ENCODE data around the gene DNAH6. TPM values are rescaled to one million over a fixed set of nuclear protein-coding genes. Genes with fewer than 3 reads are reported as not detected.

DNAH6 gene
- total RNA-seq, 1 experiment from 2014 or later = 0.39 TPM

DNA sequence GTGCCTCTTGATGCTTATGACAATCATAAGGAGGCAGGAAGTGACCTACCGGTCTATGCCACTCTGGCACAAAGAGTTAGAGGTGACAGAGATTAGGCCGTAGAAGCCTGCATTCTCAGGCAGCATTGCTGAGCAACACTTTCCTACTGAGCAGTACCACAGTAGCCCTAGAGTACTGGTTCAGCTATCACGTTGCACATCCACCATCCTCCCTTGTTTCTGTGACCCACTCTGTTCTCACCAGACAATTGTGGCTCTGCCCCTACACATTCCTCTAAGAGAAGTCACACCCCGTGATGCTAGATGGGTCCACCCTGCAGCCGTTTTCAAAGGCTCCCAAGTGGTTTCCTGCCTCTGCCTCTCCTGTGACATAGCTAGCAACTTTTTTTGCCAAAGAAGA, 34.6 kb upstream of the DNAH6 start:
- Mint-ChIP-seq H3K9me3 (peaks cover 21% of the 10 kb centered on the region), H3K4me1 (no peaks in the 10 kb centered on the region), H3K4me3 (no peak overlapping the region), H3K27ac (no peak overlapping the region), H3K27me3 (ENCODE audit: low read depth) (peaks cover 6% of the 10 kb centered on the region; the same call in 1 of the 2 replicates), H3K36me3 (peaks cover 13% of the 10 kb centered on the region)
- no peak for ATAC-seq
- TF ChIP-seq ZNF423 (CRISPR knock-in tag; IDR thresholded peaks at IDR 0.05) (no peak), NFYB (CRISPR knock-in tag; conservative IDR thresholded peaks at IDR 0.05; ENCODE audit: low read depth) (no peak), ESRRA (CRISPR knock-in tag; IDR thresholded peaks at IDR 0.05; ENCODE audit: borderline replicate concordance) (no peak), IRF2 (CRISPR knock-in tag; IDR thresholded peaks at IDR 0.05; ENCODE audit: borderline replicate concordance, low read depth) (no peak), MXD4 (CRISPR knock-in tag; IDR thresholded peaks at IDR 0.05; ENCODE audit: borderline replicate concordance) (no peak), TEAD1 (CRISPR knock-in tag; IDR thresholded peaks at IDR 0.05) (no peak), RORB (CRISPR knock-in tag; IDR thresholded peaks at IDR 0.05) (no peak), OVOL2 (CRISPR knock-in tag; IDR thresholded peaks at IDR 0.05; ENCODE audit: borderline replicate concordance) (no peak), HMGXB4 (CRISPR knock-in tag; IDR thresholded peaks at IDR 0.05) (no peak), ZNF425 (CRISPR knock-in tag; conservative IDR thresholded peaks at IDR 0.05) (no peak), SP1 (CRISPR knock-in tag; conservative IDR thresholded peaks at IDR 0.05) (no peak), KAT7 (CRISPR knock-in tag; IDR thresholded peaks at IDR 0.05; ENCODE audit: borderline replicate concordance) (no peak)
- TF ChIP-seq, protein P1, sequence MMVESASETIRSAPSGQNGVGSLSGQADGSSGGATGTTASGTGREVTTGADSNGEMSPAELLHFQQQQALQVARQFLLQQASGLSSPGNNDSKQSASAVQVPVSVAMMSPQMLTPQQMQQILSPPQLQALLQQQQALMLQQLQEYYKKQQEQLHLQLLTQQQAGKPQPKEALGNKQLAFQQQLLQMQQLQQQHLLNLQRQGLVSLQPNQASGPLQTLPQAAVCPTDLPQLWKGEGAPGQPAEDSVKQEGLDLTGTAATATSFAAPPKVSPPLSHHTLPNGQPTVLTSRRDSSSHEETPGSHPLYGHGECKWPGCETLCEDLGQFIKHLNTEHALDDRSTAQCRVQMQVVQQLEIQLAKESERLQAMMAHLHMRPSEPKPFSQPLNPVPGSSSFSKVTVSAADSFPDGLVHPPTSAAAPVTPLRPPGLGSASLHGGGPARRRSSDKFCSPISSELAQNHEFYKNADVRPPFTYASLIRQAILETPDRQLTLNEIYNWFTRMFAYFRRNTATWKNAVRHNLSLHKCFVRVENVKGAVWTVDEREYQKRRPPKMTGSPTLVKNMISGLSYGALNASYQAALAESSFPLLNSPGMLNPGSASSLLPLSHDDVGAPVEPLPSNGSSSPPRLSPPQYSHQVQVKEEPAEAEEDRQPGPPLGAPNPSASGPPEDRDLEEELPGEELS (CRISPR knock-in tag; IDR thresholded peaks at IDR 0.05) = no peak
- ChIA-PET POLR2A (no interaction called here), CTCF (no interaction called here)
- DNase-seq (ENCODE audit: low spot score) = no peak

DNA sequence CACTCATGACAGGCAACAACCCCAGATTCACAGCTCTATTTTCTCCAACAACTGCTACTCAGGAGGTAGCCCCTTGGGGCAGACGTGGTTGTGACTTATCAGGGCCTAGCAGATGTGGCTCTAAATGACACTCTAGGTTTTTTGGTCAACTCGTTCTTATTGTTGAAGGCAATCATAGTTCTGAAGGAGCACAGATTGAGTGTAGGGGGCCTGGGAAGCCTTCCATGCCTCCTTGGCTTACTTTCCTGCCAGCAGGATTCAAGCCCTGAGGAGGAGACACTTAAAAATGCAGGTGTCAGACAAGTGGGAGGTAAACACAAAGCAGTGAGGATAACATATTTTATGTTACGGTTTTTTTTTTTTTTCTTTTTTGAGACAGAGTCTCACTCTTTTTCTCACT, 33.7 kb upstream of the DNAH6 start:
- Mint-ChIP-seq H3K27ac (no peak overlapping the region), H3K4me3 (no peak overlapping the region), H3K4me1 (no peaks in the 10 kb centered on the region), H3K9me3 (peaks cover 12% of the 10 kb centered on the region), H3K27me3 (ENCODE audit: low read depth) (peaks cover 3% of the 10 kb centered on the region; the same call in 1 of the 2 replicates), H3K36me3 (peaks cover 4% of the 10 kb centered on the region)
- DNase-seq (ENCODE audit: low spot score) (no peak), ATAC-seq (no peak)
- ChIA-PET POLR2A (no interaction called here), CTCF (no interaction called here)
- no peak for TF ChIP-seq TEAD4 (CRISPR knock-in tag; IDR thresholded peaks at IDR 0.05)
- no peak for TF ChIP-seq TP53 (CRISPR knock-in tag; IDR thresholded peaks at IDR 0.05)
- no peak for TF ChIP-seq RELA (CRISPR knock-in tag; IDR thresholded peaks at IDR 0.05; ENCODE audit: borderline replicate concordance)
- no peak for TF ChIP-seq ATF6 (CRISPR knock-in tag; IDR thresholded peaks at IDR 0.05)

All from WTC11 (cell line).